Iris pigment epithelial cell (primary cell): ENCODE results near the gene CCNH.
A peak's percentile ranks its signal among the peaks of the same experiment; 100 is the strongest.

Source experiments
- DNase-seq: peaks from one replicate; pipeline ENCODE4 v3.0.0-alpha.2; 2011; ENCODE audit warnings: low read depth

CCNH gene

DNA sequence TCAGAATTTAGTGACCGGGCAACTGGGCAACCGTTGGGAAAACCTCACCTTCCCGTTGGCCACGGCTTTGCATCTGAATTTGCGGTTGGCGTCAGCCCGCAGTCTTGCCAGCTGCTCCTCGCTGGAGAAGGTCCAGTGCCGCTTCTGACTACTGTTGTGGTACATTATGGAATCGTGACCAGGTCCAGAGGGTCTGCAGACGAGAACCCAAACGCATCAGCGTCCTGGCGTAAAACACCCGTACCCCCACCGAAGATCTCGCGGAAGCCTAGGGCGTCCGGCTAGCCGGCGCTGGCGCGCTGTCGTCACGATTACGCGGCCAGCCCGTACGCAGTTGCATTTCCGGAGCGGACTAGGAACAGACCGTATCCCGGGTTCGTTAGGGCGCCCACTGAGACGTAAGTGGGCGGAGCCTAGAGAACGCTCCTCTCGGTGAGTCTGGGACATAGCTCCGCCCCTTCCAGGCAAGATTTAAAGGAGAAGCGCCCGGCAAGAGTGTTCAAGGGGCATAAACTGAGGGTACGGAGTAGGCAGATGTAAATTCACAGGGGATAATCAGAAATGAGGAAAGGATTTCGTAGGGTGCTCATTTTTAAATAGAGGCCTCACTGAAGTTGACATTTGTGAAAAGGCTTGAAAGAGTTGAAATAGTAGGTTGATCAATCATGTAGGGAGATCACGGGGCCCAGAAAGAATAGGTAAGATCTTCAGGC lies at the start of gene CCNH:
Gene CCNH (minus strand): TSS at position 301 of the 713 bp plus-strand sequence. CDS start 136 bp downstream, at position 165.
- peak; percentile 98 for DNase-seq

DNA sequence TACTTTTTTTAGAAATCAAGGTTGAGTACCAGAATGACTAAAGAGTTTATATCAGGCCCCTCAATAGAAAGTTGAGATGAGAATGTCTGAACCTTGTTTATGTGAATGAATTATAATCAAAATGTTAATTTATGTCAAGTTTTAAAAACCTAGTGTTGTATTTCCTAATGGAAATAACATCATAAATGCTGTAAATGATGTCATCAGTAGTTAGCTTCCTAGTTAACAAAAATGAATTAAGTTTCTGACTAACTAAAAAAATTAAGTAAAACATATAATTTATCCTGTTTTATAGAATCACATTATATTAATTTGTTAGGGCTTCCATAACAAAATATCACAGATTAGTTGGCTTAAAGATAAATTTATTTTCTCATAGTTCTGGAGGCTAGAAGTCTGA lies 45.0 kb upstream of the CCNH start:
- no peak for DNase-seq

DNA sequence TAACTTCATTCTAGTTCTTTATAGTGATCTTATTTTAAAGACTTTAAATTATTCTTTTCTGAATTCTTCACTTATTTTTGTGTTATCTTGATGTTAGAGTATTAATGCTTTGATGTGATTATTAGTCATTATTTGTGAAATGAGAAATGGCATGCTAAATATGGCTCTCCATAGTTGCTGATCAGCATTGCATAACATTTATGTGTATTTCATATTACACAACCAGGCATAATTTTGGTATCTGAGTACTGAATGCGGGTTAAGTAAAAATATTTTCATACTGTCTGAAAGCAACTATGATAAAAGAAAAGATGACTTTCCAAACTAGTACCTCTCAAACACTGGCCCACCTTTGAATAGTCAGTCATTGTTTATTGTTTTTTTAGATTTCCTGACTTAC lies 41.1 kb upstream of the CCNH start:
- no peak for DNase-seq

DNA sequence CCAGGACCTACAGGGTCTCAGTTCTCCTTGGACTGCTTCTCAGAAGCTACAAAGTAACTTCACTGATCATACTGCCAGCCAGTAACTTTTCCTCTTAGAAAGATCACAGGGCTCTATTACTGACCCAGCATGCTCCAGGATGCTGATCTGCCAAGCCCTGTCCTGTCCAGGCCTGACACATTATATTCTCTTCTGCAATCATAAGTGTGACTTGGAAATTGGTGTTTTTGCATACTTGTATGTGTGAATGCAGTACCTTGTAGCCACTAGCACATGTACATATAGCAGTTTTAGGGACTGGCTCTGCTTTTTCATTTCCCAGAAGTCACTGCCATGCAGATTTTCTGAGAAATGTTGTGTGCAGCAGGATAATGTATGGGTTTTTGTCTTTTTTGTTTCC lies 40.1 kb upstream of the CCNH start:
- DNase-seq = no peak

DNA sequence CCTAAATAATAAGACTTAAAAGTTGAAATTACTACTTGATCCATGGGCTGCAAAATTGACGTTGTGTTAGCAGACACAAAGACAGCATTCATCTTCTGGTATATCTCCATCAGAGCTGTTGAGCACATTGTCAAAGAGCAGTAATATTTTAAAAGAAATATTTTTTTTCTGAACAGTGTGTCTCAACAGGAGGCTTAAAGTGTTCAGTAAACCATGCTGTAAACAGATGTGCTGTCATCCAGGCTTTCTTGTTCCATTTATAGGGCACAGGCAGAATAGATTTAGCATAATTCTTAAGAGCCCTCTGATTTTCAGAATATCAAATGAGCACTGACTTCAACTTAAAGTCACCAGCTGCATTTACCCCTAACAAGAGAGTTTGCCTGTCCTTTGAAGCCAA lies 29.7 kb upstream of the CCNH start:
- DNase-seq = no peak

DNA sequence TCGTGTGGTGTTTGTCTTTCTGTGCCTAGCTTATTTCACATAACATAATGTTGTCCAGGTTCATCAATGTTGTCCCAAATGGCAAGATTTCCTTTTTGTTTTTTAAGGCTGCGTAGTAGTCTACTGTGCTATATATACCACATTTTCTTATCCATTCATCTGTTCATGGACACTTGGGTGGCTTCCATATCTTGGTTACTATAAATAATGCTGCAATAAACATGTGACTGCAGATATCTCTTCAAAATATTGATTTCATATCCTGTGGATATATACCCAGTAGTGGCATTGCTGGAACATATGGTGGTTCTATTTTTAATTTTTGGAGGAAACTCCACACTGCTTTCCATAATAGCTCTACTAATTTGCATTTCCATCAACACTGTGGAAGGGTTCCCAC lies 25.5 kb upstream of the CCNH start:
- DNase-seq = no peak

DNA sequence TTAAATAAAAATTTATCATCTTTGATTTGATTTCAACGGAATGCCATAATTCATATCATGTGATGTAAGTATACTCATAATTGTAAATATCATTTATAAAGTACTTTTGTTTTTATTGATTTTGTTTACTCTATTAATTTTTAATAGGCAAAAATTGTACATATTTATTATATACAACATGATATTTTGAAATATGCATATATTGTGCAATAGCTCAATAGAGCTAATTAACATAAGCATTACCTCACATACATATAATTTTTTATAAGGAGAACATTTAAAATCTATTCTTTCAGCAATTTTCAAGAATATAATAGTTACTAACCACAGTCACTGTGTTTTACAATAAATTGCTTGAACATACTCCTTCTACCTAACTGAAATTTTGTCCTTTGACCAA lies 25.0 kb upstream of the CCNH start:
- no peak for DNase-seq

DNA sequence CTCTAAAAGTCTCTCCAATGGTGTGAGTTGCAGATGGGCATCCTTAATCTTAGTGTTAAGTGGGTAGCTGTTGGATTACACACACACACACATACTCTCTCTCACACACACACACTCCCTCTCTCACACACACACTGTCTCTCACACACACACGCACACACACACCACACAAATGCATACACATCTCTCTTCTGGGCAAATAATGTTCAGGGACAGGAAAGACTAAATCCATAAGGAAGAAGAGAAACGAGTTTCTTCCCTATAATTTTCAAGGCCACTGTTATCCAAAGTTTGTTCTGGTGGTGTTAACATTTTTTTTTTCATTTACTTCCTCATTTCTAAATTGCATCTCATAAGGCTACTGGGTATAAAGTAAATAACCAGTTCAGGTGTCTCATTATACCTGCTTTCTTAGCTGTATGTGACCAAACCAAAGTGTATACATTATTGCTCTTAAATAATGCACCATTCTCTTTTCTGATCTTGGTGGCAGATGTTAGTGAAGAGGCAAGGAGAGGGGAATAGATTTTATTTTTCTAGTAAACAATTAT lies 22.5 kb upstream of the CCNH start:
- no peak for DNase-seq

DNA sequence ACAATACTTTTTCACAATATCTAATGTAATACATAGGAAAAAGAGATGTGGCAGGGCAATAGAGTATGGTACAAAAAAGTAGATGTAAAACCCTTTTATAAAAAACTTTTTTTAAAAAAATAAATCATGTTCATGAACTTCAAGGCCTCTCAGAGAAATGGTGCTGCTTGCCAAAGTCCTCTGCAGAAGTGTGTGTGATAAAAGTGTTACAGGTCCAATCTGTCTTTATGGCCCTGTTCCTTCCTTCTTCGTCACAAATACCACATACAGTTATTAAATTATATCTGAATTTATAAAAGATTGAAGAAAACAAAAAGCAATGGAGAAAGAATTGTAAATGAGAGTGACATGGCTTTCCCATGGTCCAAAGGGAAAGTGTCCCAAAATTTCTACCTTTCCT lies 21.7 kb upstream of the CCNH start:
- DNase-seq = no peak

DNA sequence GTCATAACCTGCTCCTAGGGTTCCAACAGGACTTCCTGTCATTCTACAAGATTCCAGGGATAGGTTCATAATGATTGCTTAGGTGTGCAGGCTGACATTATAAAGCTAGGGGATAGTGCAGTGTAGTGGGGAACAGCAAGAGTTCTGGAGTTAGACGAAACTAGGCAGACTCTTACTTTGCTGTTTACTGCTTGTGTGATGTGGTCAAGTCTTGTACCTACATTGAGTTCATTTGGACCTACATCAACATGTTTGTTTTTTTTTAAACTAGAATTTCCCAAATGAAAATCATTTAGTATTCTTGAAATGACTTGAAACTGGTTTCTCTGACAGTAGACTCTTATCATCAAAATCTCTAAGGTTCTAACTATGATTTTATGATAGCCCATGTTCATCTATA lies 21.2 kb upstream of the CCNH start:
- DNase-seq = no peak

DNA sequence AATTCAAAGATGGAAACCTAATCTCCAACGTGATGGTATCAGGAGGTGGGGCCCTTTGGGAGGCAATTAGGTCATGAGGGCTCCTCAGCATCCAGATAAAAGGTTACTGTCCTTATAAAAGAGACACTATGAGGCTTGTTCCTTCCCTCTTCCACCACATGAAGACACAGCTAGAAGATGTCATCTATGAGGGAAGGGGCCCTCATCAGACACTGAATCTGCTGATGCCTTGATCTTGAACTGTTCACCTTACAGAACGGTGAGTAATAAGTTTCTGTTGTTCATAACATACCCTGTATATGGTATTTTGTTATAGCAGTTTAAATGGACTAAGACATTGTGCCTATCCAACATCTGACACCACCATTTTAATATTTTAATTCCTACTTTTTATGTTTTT lies 19.7 kb upstream of the CCNH start:
- no peak for DNase-seq

DNA sequence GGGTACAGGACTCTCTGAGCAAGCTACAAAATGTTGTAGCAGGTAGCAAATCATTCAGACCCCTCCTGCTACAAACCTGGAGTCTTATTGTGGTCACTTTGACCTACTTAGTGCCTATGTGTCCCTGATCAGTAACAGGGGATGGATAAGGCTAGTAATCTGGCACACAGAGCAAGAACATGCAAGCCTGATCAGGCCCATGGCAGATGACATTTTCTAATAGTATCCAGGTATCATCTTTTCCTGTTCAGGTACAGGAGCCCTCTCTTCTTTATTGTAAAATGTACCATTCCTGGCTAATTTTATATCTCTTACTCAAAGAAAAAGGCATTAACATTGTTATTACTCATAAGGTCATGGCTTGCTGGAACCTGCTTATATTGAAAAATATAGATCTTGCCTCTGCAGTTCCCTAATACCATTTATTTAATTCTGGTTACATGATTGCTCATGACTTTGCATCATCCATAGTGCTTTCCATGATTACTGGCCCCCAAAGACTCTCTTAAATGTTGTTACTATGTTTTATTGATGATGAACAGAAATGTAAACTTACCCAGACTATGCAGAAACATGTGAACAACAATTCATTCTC lies 18.2 kb upstream of the CCNH start:
- DNase-seq = no peak

DNA sequence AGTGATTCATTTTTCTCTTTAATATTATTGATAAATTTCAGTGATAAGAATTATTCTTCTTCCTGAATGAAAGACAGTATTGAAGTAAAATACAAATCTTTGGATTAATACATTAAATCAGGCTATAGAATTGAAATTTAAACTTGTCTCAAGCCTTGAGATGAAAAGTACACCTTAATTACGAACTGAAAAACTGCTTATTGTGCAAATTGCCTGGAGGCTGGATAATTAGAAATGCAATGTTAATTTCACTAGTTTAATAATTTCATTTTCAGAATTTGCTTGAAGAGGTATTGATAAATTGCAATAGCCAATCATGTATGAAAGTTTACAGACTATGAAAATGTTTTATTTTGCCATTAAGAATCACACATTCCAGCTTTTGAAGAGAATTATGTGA lies 11.0 kb upstream of the CCNH start:
- no peak for DNase-seq

DNA sequence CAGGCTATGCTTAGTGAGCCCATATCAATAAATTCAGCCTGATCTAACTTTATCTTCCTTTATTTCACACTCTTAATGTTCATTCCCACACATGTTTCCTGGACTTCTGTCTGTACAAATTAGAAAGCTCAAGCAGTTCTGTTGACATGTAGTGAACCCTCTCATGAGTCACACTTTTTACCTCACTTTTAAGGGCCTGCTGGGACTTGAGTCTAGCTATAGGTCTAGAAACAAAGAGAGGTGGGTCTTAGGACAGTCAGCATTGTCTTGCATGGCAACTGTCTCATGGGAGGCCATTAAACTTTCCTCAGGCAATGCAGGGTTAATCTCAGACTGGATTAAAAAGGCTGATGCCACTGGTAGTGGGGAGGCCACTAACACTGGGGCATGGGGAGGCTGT lies 8.6 kb upstream of the CCNH start:
- no peak for DNase-seq

DNA sequence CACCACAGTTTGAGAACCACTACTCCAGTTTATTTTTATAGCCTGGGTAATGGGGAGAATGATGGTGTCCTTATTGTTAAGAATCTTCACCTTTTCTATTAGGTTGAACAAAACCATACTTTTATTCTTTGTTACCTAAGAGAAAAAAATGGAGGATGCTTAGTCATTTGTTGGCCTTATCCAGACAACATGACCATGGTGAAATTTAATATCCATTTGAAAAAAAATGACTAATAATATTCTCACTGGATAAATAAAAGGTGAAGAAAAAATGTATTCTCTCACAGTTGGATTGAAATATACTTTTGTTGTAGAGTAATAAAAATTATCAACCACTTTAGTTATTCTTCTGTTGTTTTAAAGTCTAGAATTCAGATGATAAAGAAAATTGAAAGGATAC lies 5.8 kb upstream of the CCNH start:
- DNase-seq = no peak

DNA sequence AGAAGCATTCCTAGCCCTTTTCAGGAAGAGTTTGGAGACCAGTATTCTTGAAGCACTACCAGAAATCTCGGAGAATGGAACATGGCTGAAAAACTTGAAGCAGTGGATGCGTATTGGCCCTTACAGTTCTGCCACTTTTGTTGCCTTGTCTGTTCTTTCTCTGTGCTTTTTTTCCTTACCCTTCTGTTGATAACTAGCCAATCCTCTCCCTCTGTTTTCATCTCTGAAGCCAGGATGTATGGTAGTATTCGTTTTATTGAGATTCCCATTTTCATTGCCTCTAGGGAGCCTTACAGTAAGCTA lies 564 bp upstream of the CCNH start:
- DNase-seq = no peak

DNA sequence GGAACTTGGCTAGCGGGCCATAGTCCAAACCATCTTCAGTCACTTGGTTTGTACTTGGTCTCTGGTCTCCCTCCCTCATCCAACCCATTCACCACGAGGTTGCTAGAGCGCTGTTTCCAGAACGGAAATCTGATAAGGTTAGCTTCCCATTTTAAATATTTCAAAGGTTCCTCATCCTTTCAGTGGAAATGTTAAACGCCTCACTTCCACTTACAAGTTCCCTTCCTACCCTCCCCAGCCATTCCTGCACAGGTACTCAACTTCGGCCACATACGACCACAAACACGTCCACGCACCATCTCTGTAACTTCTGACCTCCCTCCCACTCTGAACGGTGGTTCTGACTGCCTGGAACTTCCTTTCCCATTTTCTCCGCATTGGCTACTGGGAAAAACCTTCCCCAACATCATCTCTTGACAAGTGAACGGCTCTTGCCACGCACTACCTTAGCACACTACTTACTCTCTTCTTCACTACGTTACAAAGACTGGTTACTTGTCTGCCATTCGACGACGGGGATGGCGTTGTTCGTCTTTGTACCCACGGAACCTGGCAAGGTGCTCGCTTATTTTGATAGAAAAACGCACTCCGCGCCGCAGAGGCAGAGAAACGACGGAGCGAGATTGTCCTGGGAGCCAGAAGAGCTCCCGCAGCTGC lies 629 bp downstream of the CCNH start:
- peak; percentile 47 for DNase-seq

DNA sequence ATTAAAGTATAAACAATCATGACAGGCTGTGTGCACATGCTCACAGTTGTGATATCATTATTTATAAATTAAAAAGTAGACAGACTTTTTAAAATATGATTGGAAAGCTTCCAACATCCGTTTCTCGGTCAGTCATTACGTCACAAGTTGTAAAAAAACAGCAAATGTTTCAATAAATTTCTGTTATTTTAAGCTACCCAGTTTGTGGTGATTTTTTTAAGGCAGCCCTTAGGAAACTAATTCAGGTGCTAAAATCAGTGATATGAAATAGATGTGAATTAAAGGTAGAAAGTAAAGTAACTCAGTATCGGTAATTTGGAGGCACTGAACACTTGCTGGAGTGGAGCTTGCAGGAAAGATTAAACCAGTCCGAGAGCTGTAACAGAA lies 1.2 kb downstream of the CCNH start:
- DNase-seq = no peak

DNA sequence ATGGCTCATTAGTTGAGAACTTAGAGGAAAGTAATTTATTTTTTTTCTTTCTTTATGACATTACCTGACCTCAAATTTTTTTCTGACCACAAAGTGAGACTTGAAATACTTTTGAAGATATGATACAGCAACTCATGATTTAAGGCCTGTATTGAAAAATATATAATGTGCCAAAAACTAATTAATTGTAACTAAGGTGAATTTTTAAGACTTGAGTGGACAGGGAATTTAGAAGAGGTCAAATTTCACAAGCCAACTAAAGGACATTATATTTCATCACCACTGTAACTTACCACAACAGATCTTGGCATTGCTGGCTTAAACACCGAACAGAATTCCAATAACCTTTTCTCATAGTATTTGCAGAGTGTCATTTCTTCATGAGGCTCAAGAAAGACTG lies 1.8 kb downstream of the CCNH start:
- peak; percentile 90 for DNase-seq

DNA sequence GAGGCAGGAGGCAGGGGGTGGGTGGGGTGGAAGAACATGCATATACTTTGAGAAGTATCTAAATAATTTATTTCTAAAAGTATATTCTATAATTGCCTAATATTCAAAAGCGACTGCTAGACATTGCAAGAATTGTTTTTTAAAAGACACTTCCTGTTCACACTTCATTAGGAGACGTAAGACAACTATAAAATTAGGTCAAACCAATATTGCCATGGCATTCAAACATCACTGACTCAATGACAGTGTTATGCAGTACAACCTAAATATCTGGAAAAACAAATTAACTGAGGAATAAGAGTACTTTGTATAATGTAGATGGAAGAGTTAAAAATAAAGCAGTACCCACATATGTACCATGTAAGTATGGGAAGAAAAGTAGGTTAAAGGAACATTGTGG lies 4.5 kb downstream of the CCNH start:
- no peak for DNase-seq

DNA sequence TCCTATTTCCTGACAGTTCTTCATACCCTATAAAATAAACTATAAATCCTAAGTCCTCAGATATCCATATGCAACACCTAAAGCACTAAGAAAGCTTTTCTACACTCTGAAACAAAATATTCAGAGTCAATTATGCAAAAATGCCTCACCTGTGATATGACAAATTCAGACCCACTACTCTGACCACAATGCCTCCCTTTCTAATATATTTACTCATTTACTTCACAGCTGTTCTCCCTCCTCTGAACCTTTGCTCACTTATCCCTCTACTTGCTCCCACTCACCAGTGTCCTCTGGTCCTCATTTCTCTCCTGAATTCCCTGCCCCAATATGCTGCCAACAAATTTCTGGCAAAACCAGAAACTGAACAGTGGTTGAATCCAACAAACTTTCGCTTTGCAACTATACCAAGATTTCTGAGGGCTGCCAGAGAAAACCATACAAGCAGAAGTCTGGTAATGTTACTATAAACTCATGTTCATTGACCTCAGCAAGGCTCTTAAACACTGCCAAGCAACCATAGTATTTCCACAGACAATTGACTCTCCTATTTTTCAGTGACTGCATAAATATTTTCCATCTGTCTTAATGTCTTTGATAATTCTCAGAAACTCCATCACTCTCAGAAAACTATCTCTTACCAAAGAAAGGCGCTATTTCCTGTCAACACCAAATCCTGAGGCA lies 7.1 kb downstream of the CCNH start:
- DNase-seq = no peak

DNA sequence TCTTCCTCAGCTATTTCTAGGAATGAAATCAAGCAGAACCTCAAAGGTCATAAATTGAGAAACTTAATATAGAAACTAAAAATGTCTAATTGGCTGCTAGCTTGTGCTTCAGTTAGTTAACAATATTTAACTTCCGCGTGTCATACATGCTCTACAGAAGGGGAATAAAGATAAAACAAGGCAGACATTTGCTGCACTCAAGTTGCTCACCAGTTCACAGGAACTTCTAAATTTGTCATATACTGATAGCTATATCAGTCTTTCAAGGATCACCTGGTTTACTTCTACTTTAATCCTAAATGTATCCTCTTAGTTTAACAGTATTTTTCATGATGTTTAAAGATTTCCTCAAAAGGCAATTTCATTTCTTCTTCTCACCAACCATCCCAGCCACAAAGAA lies 8.4 kb downstream of the CCNH start:
- DNase-seq = no peak

DNA sequence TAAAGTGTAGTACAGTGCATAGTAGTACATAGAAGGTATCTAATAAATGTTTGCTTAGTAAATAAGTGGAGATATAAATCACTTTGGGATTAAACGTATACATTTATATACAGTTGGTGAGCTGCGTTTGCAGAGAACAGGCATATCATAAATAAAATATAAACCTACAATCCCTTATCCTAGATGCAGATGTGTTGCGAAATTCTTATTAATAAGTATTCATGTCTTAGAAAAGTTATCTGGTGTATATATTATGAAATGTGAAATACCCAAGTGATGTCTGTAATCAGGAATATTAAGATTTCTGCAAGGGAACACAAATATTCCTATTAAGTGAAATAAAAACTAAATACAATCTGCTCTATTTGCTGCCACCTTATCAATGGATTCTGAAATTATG lies 8.8 kb downstream of the CCNH start:
- DNase-seq = no peak
